ENCODE data around the gene GGT6. TPM values are rescaled to one million over a fixed set of nuclear protein-coding genes. Genes with fewer than 3 reads are reported as not detected.

GGT6 gene
- total and polyA plus RNA-seq, 4 donors: 0.15 TPM; not detected in 3

DNA sequence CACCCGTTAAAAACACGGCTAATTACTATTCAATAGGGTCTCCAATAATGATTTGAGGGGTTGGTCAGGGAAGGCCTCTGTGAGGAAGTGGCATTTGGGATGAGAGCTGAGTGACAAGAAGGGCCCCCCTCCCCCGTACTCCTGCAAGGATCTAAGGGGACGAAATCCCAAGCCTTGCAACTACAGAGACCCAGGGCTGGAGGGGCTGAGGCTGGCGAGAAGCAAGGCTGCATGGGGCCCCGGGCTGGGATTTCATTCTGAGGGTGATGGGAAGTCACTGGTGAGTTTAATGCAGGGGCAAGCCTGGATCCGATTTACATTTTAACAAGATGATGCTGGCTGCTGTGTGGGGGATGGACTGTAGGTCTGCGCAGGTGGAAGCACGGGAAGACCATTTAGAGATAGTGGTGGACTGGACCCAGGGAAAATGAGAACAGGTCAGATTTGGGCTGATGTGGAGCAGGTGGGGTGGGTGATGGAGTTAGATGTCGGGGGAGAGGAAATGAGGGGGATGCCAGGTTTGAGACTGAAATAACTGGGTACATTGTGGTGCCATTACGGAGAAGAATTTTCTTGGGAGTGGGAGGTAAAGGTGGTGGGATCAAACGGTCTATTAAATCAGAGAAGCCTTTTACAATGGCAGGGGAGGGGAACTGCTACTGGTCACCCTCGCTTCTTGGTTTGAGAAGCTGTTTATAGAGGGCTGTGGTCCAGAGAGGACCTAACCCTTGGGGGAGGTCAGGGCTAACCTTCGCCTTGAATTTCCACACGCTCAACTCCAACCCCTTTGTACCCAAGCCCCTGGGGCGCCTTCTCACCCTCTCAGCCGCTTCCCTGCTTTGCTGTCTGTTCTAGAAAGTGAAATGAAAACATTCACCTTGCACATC is 4.3 kb downstream of the GGT6 start:
- H3K36me3 ChIP-seq (ENCODE audit: control insufficient read depth, insufficient read depth, low read length): peaks cover 28% of the 10 kb centered on the region
- H3K27ac ChIP-seq (ENCODE audit: low read depth, low read length): peak overlapping the region; percentile 83
- no peaks in the 10 kb centered on the region for H3K9me3 ChIP-seq (ENCODE audit: control insufficient read depth, insufficient read depth, low read length)
- no peaks in the 10 kb centered on the region for H3K27me3 ChIP-seq (ENCODE audit: control insufficient read depth, insufficient read depth, low read length)
- peaks cover 26% of the 10 kb centered on the region for H3K4me1 ChIP-seq (ENCODE audit: control insufficient read depth, insufficient read depth, low read length)
- no peak for DNase-seq (ENCODE audit: low read depth in 4 of 6, low spot score in 6 of 6)
- peak overlapping the region; percentile 80 for H3K4me3 ChIP-seq (ENCODE audit: low read depth, low read length)
- 46% methylated on average over 10 of the region's 17 CpGs for WGBS (ENCODE audit: insufficient coverage)

DNA sequence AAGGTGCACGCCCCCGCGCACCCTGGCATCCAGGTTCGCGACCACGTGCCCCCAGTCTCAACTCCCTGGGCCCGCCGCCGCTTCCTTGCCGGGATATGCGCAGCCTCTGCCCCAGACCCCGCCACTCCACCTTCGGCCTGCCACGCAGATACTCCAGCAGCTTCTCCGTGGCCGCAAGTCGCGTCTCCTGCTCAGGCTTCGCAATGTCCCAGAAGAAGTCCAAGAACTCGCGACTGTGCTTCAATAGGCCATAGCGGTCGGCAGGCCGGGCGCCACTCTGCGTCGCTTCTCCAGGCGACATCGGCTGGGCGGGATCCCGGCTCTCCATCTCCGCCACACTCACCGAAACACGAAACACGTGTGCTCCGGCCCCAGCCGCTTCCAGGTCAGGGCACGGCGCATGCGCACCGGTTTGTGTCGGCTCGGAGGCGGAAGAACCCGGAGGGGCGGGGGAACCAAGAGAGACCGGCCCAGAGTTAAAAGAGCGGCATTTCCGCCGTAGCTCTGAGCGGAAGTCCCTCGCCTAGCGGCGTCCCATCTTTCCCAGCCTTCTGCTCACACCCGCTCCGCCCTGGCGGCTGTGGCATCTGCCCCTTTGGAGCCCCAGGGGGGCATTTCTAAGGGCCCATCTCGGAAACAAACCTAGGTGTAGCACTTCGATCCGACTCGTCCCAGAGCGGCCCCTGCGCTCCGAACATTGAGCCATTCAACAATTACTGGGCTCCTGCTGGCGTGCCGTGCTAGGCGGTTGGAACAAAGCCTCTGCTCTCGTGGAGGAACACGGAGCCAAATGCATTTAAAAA is 5.2 kb downstream of the GGT6 start, which contains the start of gene MYBBP1A:
Gene MYBBP1A, minus strand, starts transcription at position 388 of the 803 bp plus-strand sequence. Its CDS starts 60 bp downstream, at position 328.
- Histone ChIP-seq H3K4me3 (ENCODE audit: low read depth, low read length) (peak within 1 kb of the TSS; percentile 80), H3K27me3 (ENCODE audit: control insufficient read depth, insufficient read depth, low read length) (no peaks in the 10 kb centered on the region), H3K9me3 (ENCODE audit: control insufficient read depth, insufficient read depth, low read length) (no peaks in the 10 kb centered on the region), H3K27ac (ENCODE audit: low read depth, low read length) (peak within 1 kb of the TSS; percentile 83), H3K36me3 (ENCODE audit: control insufficient read depth, insufficient read depth, low read length) (peaks cover 37% of the 10 kb centered on the region), H3K4me1 (ENCODE audit: control insufficient read depth, insufficient read depth, low read length) (peaks cover 26% of the 10 kb centered on the region)
- under 1% methylated on average over 67 of the region's 69 CpGs for WGBS (ENCODE audit: insufficient coverage)
- DNase-seq (ENCODE audit: low read depth in 4 of 6, low spot score in 6 of 6): peak; percentile 83 to 99 (median 94)

GRCh38 chr17:4554441-4554996 is 5.9 kb downstream of the GGT6 start:
- no peaks in the 10 kb centered on the region for H3K27me3 ChIP-seq (ENCODE audit: control insufficient read depth, insufficient read depth, low read length)
- H3K9me3 ChIP-seq (ENCODE audit: control insufficient read depth, insufficient read depth, low read length): no peaks in the 10 kb centered on the region
- peaks cover 44% of the 10 kb centered on the region for H3K36me3 ChIP-seq (ENCODE audit: control insufficient read depth, insufficient read depth, low read length)
- no peak overlapping the region for H3K27ac ChIP-seq (ENCODE audit: low read depth, low read length)
- WGBS (ENCODE audit: insufficient coverage): 16% methylated on average over 18 of the region's 18 CpGs
- no peak for DNase-seq (ENCODE audit: low read depth in 4 of 6, low spot score in 6 of 6)
- peak overlapping the region; percentile 80 for H3K4me3 ChIP-seq (ENCODE audit: low read depth, low read length)
- peaks cover 26% of the 10 kb centered on the region for H3K4me1 ChIP-seq (ENCODE audit: control insufficient read depth, insufficient read depth, low read length)

- Histone ChIP-seq H3K36me3 (ENCODE audit: control insufficient read depth, insufficient read depth, low read length) (peaks cover 53% of the 10 kb centered on the region), H3K27me3 (ENCODE audit: control insufficient read depth, insufficient read depth, low read length) (no peaks in the 10 kb centered on the region), H3K27ac (ENCODE audit: low read depth, low read length) (no peak overlapping the region), H3K9me3 (ENCODE audit: control insufficient read depth, insufficient read depth, low read length) (no peaks in the 10 kb centered on the region), H3K4me3 (ENCODE audit: low read depth, low read length) (no peak overlapping the region), H3K4me1 (ENCODE audit: control insufficient read depth, insufficient read depth, low read length) (peaks cover 26% of the 10 kb centered on the region)
- 83% methylated on average over 9 of the region's 9 CpGs for WGBS (ENCODE audit: insufficient coverage)
- no peak for DNase-seq (ENCODE audit: low read depth in 4 of 6, low spot score in 6 of 6)
Observed at GRCh38 chr17:4553669-4554068, 6.7 kb downstream of the GGT6 start.

- Histone ChIP-seq H3K27me3 (ENCODE audit: control insufficient read depth, insufficient read depth, low read length) (no peaks in the 10 kb centered on the region), H3K36me3 (ENCODE audit: control insufficient read depth, insufficient read depth, low read length) (peaks cover 70% of the 10 kb centered on the region), H3K4me3 (ENCODE audit: low read depth, low read length) (no peak overlapping the region), H3K27ac (ENCODE audit: low read depth, low read length) (no peak overlapping the region), H3K4me1 (ENCODE audit: control insufficient read depth, insufficient read depth, low read length) (peaks cover 26% of the 10 kb centered on the region), H3K9me3 (ENCODE audit: control insufficient read depth, insufficient read depth, low read length) (no peaks in the 10 kb centered on the region)
- WGBS (ENCODE audit: insufficient coverage): 96% methylated on average over 27 of the region's 27 CpGs
- DNase-seq (ENCODE audit: low read depth in 4 of 6, low spot score in 6 of 6): no peak
Observed at GRCh38 chr17:4551796-4552525, 8.4 kb downstream of the GGT6 start.

DNA sequence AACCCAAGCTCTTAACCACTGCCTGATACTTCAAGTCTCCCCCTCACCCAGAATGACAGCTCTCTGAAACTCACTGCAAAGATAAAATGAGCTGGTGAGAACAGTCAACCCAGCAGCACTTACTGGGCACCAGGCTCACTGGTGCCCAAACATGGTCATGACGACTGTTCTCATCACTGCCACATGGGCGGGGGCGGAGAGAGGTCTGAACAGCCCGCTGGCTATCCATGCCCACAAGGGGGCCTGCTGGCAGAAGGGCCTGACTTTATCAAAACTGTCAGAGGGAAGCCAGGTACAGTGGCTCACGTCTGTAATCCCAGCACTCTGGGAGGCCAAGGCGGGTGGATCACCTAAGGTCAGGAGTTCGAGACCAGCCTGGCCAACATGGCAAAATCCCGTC is 9.2 kb downstream of the GGT6 start:
- WGBS (ENCODE audit: insufficient coverage): 92% methylated on average over 8 of the region's 8 CpGs
- no peak overlapping the region for H3K4me3 ChIP-seq (ENCODE audit: low read depth, low read length)
- H3K9me3 ChIP-seq (ENCODE audit: control insufficient read depth, insufficient read depth, low read length): no peaks in the 10 kb centered on the region
- no peak for DNase-seq (ENCODE audit: low read depth in 4 of 6, low spot score in 6 of 6)
- H3K27me3 ChIP-seq (ENCODE audit: control insufficient read depth, insufficient read depth, low read length): no peaks in the 10 kb centered on the region
- H3K27ac ChIP-seq (ENCODE audit: low read depth, low read length): no peak overlapping the region
- peaks cover 23% of the 10 kb centered on the region for H3K4me1 ChIP-seq (ENCODE audit: control insufficient read depth, insufficient read depth, low read length)
- H3K36me3 ChIP-seq (ENCODE audit: control insufficient read depth, insufficient read depth, low read length): peaks cover 78% of the 10 kb centered on the region

- Histone ChIP-seq H3K27me3 (ENCODE audit: control insufficient read depth, insufficient read depth, low read length) (no peaks in the 10 kb centered on the region), H3K27ac (ENCODE audit: low read depth, low read length) (no peak overlapping the region), H3K4me1 (ENCODE audit: control insufficient read depth, insufficient read depth, low read length) (peaks cover 18% of the 10 kb centered on the region), H3K4me3 (ENCODE audit: low read depth, low read length) (no peak overlapping the region), H3K36me3 (ENCODE audit: control insufficient read depth, insufficient read depth, low read length) (peaks cover 83% of the 10 kb centered on the region), H3K9me3 (ENCODE audit: control insufficient read depth, insufficient read depth, low read length) (no peaks in the 10 kb centered on the region)
- 96% methylated on average over 16 of the region's 16 CpGs for WGBS (ENCODE audit: insufficient coverage)
- DNase-seq (ENCODE audit: low read depth in 4 of 6, low spot score in 6 of 6): no peak
Observed at GRCh38 chr17:4550534-4551039, 9.8 kb downstream of the GGT6 start.

DNA sequence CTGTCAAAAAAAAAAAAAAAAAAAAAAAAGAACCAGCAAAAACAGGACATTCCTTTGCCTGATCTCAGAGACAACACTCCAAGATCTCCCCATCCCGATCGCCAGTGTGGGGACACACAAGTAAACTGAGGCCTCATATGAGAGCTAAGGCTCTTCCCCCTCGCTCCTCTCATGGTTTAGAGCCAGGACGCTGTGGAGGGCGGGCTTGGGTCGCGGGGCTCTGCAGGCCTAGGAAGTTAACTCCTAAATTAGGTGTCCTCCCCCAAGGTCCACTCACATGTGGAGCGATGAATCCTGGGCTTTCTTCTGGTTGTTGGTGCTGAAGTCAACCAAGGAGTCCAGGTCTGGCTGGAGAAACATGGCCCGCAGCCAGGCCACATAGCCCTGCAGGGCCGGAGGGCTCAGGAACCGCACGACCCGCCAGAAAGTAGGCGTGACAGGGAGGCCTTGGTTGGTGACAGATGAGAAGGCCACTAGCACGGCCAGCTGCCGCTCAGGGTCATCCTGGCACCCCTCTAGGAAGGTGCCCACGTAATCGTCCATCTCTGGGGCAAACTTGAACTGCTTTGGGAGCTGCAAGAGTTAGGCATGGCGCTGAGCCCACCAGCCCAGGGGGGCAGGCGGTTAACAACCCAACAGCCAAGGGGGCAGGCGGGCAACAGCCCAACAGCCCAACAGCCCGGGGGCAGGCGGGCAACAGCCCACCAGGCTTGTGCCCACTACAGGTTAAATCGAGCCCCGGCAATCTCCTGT is 10.4 kb downstream of the GGT6 start:
- no peaks in the 10 kb centered on the region for H3K9me3 ChIP-seq (ENCODE audit: control insufficient read depth, insufficient read depth, low read length)
- H3K27ac ChIP-seq (ENCODE audit: low read depth, low read length): no peak overlapping the region
- DNase-seq (ENCODE audit: low read depth in 4 of 6, low spot score in 6 of 6): no peak
- no peak overlapping the region for H3K4me3 ChIP-seq (ENCODE audit: low read depth, low read length)
- H3K27me3 ChIP-seq (ENCODE audit: control insufficient read depth, insufficient read depth, low read length): no peaks in the 10 kb centered on the region
- H3K4me1 ChIP-seq (ENCODE audit: control insufficient read depth, insufficient read depth, low read length): peaks cover 15% of the 10 kb centered on the region
- WGBS (ENCODE audit: insufficient coverage): 93% methylated on average over 24 of the region's 25 CpGs
- H3K36me3 ChIP-seq (ENCODE audit: control insufficient read depth, insufficient read depth, low read length): peaks cover 90% of the 10 kb centered on the region
